Neural progenitor cell (in vitro differentiated cells): Measurements from ENCODE around the gene GATD1. TPM values are rescaled to one million over a fixed set of nuclear protein-coding genes. Genes with fewer than 3 reads are reported as not detected.

Experiments
- DNase-seq: peaks from one replicate; pipeline ENCODE4 v3.0.0-alpha.2; 2016; ENCODE audit warnings: low spot score
- H2AFZ ChIP-seq: fragments of 200-600 bp; sonication (generic); replicated peaks from 2 replicates; pipeline ENCODE4 v1.6.1; 2016; ENCODE audit warnings: antibody characterized with exemption
- H3F3A ChIP-seq: fragments of 200-600 bp; sonication (generic); 2 replicates; pipeline ENCODE4 v1.6.1; 2016; ENCODE audit warnings: antibody characterized with exemption, low read depth
- H3K27ac ChIP-seq: fragments of 200-600 bp; sonication (generic); 2 replicates; pipeline ENCODE4 v1.5.1; 2016; ENCODE audit warnings: mild to moderate bottlenecking
- H3K27me3 ChIP-seq: fragments of 200-600 bp; sonication (generic); 2 replicates; pipeline ENCODE4 v1.6.1; 2016; ENCODE audit warnings: mild to moderate bottlenecking, moderate library complexity
- H3K36me3 ChIP-seq: fragments of 200-600 bp; sonication (generic); 2 replicates; pipeline ENCODE4 v1.5.1; 2016
- H3K4me1 ChIP-seq: fragments of 200-600 bp; sonication (generic); 2 replicates; pipeline ENCODE4 v1.6.1; 2016; ENCODE audit warnings: mixed run types
- H3K4me2 ChIP-seq: fragments of 200-600 bp; sonication (generic); 2 replicates; pipeline ENCODE4 v1.6.1; 2016
- H3K4me3 ChIP-seq: fragments of 200-600 bp; sonication (generic); 2 replicates; pipeline ENCODE4 v1.5.1; 2016
- H3K79me2 ChIP-seq: fragments of 200-600 bp; sonication (generic); 2 replicates; pipeline ENCODE4 v1.6.1; 2016; ENCODE audit warnings: low read depth
- H3K9ac ChIP-seq: fragments of 200-600 bp; sonication (generic); 2 replicates; pipeline ENCODE4 v1.6.1; 2016
- H3K9me3 ChIP-seq: fragments of 200-600 bp; sonication (generic); 2 replicates; pipeline ENCODE4 v1.5.1; 2016; ENCODE audit warnings: low read depth
- H4K20me1 ChIP-seq: fragments of 200-600 bp; sonication (generic); 2 replicates; pipeline ENCODE4 v1.6.1; 2016; ENCODE audit warnings: low read depth
- H3K27ac Mint-ChIP-seq: 3 replicates; pipeline ENCODE4 v1.8.0; 2021; ENCODE audit warnings: mixed read lengths
- H3K27me3 Mint-ChIP-seq: 2 replicates; pipeline ENCODE4 v1.8.0; 2022; ENCODE audit warnings: low read depth, mild to moderate bottlenecking, inconsistent platforms, moderate library complexity, mixed read lengths; ENCODE audit not compliant: insufficient read depth
- H3K36me3 Mint-ChIP-seq: 3 replicates; pipeline ENCODE4 v1.8.0; 2021; ENCODE audit warnings: mixed read lengths
- H3K4me1 Mint-ChIP-seq: 3 replicates; pipeline ENCODE4 v1.8.0; 2021; ENCODE audit warnings: mixed read lengths
- H3K4me3 Mint-ChIP-seq: 3 replicates; pipeline ENCODE4 v1.8.0; 2021; ENCODE audit warnings: mild to moderate bottlenecking, moderate library complexity, mixed read lengths
- H3K9me3 Mint-ChIP-seq: 3 replicates; pipeline ENCODE4 v1.8.0; 2020; ENCODE audit warnings: mixed read lengths
- EZH2 ChIP-seq: fragments of 200-600 bp; sonication (generic); IDR thresholded peaks from 2 replicates; pipeline ENCODE4 v1.6.1; 2017; ENCODE audit warnings: antibody characterized with exemption, mild to moderate bottlenecking, moderate library complexity
- EZH2phosphoT487 ChIP-seq: fragments of 200-600 bp; sonication (generic); IDR thresholded peaks from 2 replicates; pipeline ENCODE4 v1.6.1; 2017; ENCODE audit warnings: antibody characterized with exemption
- total RNA-seq: library from RNA; depleted of rRNA; stranded (reverse); fragments of >200 nt; gene quantifications from 2 replicates; pipeline ENCODE4 v1.2.3, GENCODE V29; 2015; ENCODE audit warnings: low replicate concordance
- TF ChIP-seq, protein P1 (sequence below): fragments of 200-600 bp; sonication (generic); IDR thresholded peaks from 2 replicates; pipeline ENCODE4 v1.5.1; 2017; ENCODE audit warnings: antibody characterized with exemption, mild to moderate bottlenecking

The GATD1 gene
- total RNA-seq, 1 donor from 2014 or later = 24.1 TPM

DNA sequence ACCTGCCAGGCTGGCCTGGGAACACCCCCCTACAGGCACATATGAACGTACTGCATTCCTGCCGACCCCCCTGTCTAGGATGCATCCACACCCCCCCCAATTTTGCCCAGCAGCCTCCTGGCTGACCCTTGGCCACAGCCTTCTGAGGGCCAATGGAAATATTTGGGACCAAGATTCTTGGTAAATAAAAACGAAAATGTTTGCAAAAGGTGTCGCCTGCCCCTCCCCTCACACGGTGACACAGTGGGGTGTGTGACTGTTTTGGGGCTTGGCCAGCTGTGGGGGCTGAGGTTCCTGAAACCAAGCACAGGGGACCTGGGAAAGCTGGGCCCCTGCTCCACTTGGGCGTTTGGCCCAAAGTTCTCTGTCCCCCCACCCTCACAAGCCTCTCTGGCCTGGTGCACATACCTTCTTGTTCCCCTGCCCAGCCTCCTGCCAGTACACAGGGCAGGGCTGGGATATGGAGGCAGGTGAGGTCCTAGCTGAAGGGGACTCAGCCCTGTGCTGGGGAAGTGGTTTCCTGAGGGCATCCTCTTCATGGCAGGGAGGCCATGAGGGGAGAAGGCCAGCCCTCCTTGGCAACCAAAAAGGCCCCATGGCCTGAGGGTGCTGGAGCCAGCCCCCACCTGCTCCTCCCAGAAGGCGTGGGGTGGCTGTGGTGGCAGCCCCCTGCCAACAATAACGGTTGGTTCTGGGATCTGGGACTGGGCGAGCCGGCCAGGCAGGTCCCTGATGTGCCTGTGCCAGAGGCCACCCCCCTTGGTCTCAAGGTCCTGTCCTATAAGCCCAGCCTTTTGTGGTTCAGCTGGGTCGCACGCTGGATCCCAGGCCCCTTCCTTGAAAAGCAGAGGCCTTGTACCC lies 48.3 kb upstream of the GATD1 start:
- H3K9me3 ChIP-seq = no peaks in the 10 kb centered on the region
- peaks cover 35% of the 10 kb centered on the region for H3K4me1 ChIP-seq
- peaks cover 63% of the 10 kb centered on the region for H4K20me1 ChIP-seq
- DNase-seq = no peak
- H3K4me3 Mint-ChIP-seq = no peak overlapping the region
- peaks cover 33% of the 10 kb centered on the region for H3K4me1 Mint-ChIP-seq
- H3K4me3 ChIP-seq = no peak overlapping the region
- H3K36me3 Mint-ChIP-seq = peaks cover 4% of the 10 kb centered on the region
- H3K27ac Mint-ChIP-seq = no peak overlapping the region
- peaks cover 3% of the 10 kb centered on the region for H3K79me2 ChIP-seq
- no peaks in the 10 kb centered on the region for H3K9me3 Mint-ChIP-seq
- H3K9ac ChIP-seq = no peak overlapping the region
- H3K27me3 Mint-ChIP-seq = peaks cover 30% of the 10 kb centered on the region
- peaks cover 57% of the 10 kb centered on the region for H3K27me3 ChIP-seq
- no peaks in the 10 kb centered on the region for H3K36me3 ChIP-seq
- no peak overlapping the region for H2AFZ ChIP-seq
- no peak overlapping the region for H3K4me2 ChIP-seq
- H3K27ac ChIP-seq = no peak overlapping the region
- TF ChIP-seq, protein P1, sequence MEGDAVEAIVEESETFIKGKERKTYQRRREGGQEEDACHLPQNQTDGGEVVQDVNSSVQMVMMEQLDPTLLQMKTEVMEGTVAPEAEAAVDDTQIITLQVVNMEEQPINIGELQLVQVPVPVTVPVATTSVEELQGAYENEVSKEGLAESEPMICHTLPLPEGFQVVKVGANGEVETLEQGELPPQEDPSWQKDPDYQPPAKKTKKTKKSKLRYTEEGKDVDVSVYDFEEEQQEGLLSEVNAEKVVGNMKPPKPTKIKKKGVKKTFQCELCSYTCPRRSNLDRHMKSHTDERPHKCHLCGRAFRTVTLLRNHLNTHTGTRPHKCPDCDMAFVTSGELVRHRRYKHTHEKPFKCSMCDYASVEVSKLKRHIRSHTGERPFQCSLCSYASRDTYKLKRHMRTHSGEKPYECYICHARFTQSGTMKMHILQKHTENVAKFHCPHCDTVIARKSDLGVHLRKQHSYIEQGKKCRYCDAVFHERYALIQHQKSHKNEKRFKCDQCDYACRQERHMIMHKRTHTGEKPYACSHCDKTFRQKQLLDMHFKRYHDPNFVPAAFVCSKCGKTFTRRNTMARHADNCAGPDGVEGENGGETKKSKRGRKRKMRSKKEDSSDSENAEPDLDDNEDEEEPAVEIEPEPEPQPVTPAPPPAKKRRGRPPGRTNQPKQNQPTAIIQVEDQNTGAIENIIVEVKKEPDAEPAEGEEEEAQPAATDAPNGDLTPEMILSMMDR = no peak
- no peak for TF ChIP-seq EZH2
- no peak for TF ChIP-seq EZH2phosphoT487
- H3F3A ChIP-seq = peaks cover 42% of the 10 kb centered on the region

DNA sequence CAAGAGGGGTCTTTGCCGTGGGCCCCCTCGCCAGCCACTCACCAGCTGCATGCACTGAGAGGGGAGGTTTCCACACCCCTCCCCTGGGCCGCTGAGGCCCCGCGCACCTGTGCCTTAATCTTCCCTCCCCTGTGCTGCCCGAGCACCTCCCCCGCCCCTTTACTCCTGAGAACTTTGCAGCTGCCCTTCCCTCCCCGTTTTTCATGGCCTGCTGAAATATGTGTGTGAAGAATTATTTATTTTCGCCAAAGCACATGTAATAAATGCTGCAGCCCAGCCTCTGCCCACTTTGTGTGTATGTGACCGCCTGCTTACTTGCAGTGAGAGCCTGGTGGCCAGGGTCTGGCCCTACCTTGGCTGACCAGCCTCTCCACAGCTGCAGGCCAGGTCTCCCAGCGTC lies 47.7 kb upstream of the GATD1 start:
- H3K27me3 Mint-ChIP-seq = peaks cover 25% of the 10 kb centered on the region
- Histone ChIP-seq H3K36me3 (no peaks in the 10 kb centered on the region), H3K27me3 (peaks cover 50% of the 10 kb centered on the region), H3K4me1 (peaks cover 31% of the 10 kb centered on the region), H3K4me2 (no peak overlapping the region), H4K20me1 (peaks cover 69% of the 10 kb centered on the region), H3K9ac (no peak overlapping the region), H3K4me3 (no peak overlapping the region), H3F3A (peaks cover 37% of the 10 kb centered on the region), H2AFZ (no peak overlapping the region), H3K9me3 (no peaks in the 10 kb centered on the region), H3K27ac (no peak overlapping the region), H3K79me2 (peaks cover 9% of the 10 kb centered on the region)
- peaks cover 33% of the 10 kb centered on the region for H3K4me1 Mint-ChIP-seq
- TF ChIP-seq EZH2phosphoT487 (no peak), EZH2 (no peak)
- TF ChIP-seq, protein P1 = no peak
- DNase-seq = no peak
- H3K4me3 Mint-ChIP-seq = no peak overlapping the region
- no peaks in the 10 kb centered on the region for H3K9me3 Mint-ChIP-seq
- no peak overlapping the region for H3K27ac Mint-ChIP-seq
- H3K36me3 Mint-ChIP-seq = peaks cover 4% of the 10 kb centered on the region

- H3K36me3 ChIP-seq = no peaks in the 10 kb centered on the region
- DNase-seq = no peak
- H3K27ac ChIP-seq = no peak overlapping the region
- peaks cover 35% of the 10 kb centered on the region for H3F3A ChIP-seq
- no peak overlapping the region for H3K9ac ChIP-seq
- H2AFZ ChIP-seq = no peak overlapping the region
- peaks cover 45% of the 10 kb centered on the region for H3K27me3 ChIP-seq
- Mint-ChIP-seq H3K4me1 (peaks cover 30% of the 10 kb centered on the region), H3K27ac (no peak overlapping the region), H3K36me3 (peaks cover 4% of the 10 kb centered on the region), H3K4me3 (no peak overlapping the region), H3K9me3 (no peaks in the 10 kb centered on the region), H3K27me3 (peaks cover 25% of the 10 kb centered on the region)
- peaks cover 9% of the 10 kb centered on the region for H3K79me2 ChIP-seq
- peaks cover 25% of the 10 kb centered on the region for H3K4me1 ChIP-seq
- peaks cover 68% of the 10 kb centered on the region for H4K20me1 ChIP-seq
- TF ChIP-seq, protein P1 = no peak
- no peak for TF ChIP-seq EZH2phosphoT487
- no peak for TF ChIP-seq EZH2
- no peak overlapping the region for H3K4me2 ChIP-seq
- no peaks in the 10 kb centered on the region for H3K9me3 ChIP-seq
- H3K4me3 ChIP-seq = no peak overlapping the region
Observed at GRCh38 chr11:824292-824880, 47.1 kb upstream of the GATD1 start.
